K562 (cell line): Measurements from ENCODE around the gene SND1. TPM values are rescaled to one million over a fixed set of nuclear protein-coding genes. Genes with fewer than 3 reads are reported as not detected.

Experiments
- AFF1 ChIP-seq, 2 experiments: fragments of 450-650 bp; IDR thresholded peaks; 2 replicates each; pipeline ENCODE4 v1.6.1; 2018; ENCODE audit warnings: mild to moderate bottlenecking in 2 of 2, low read depth in 1 of 2; ENCODE audit not compliant: partially characterized antibody in 2 of 2
- ARID3A ChIP-seq: IDR thresholded peaks from 2 replicates; pipeline ENCODE4 v1.6.1; 2012; ENCODE audit warnings: low read depth, low read length, improper control_type of control experiment, borderline replicate concordance
- CREM ChIP-seq: IDR thresholded peaks from 2 replicates; pipeline ENCODE4 v1.6.1; 2014; ENCODE audit warnings: antibody characterized with exemption, low read depth
- ILK ChIP-seq: fragments of 450-650 bp; IDR thresholded peaks from 2 replicates; pipeline ENCODE4 v1.6.1; 2016; ENCODE audit warnings: missing genetic modification characterization, low read depth, mild to moderate bottlenecking, missing compliant biosample characterization, moderate library complexity, borderline replicate concordance
- MITF ChIP-seq: IDR thresholded peaks from 2 replicates; pipeline ENCODE4 v1.6.1; 2014; ENCODE audit warnings: antibody characterized with exemption
- MLX ChIP-seq, 2 experiments: fragments of 450-650 bp in 1 of 2; sonication (generic) in 1 of 2; formaldehyde crosslinking; conservative IDR thresholded peaks; 2 replicates each; pipeline versions ENCODE4 v1.4.0 to v1.8.1; 2020 to 2022; ENCODE audit warnings: mild to moderate bottlenecking in 1 of 2, missing genetic modification reagents in 1 of 2
- MYNN ChIP-seq, 2 experiments: sonication (generic); formaldehyde crosslinking in 1 of 2; IDR thresholded peaks; 2 replicates each; pipeline versions ENCODE4 v1.5.0 to v1.6.1; 2016 to 2020; ENCODE audit warnings: antibody characterized with exemption in 1 of 2, missing genetic modification reagents in 1 of 2
- SAFB ChIP-seq: fragments of 200-400 bp; formaldehyde crosslinking; IDR thresholded peaks from 2 replicates; pipeline ENCODE4 v1.6.1; 2017; ENCODE audit warnings: low read depth, low read length, borderline replicate concordance
- ZNF592 ChIP-seq: fragments of 450-650 bp; IDR thresholded peaks from 2 replicates; pipeline ENCODE4 v1.6.1; 2017; ENCODE audit warnings: antibody characterized with exemption, mild to moderate bottlenecking
- ZNF77 ChIP-seq: fragments of 250-450 bp; sonication (Bioruptor Pico); IDR thresholded peaks from 2 replicates; pipeline ENCODE4 v1.5.0; 2020
- polyA plus RNA-seq, 8 experiments: library from polyadenylated mRNA; depleted of rRNA in 4 of 8; stranded (reverse) in 5 of 8; unstranded in 3 of 8; fragments of >200 nt; fragmentation: Nextera tagmentation in 2 of 8; fragmentation: Illumina TruSeq in 1 of 8; extraction: Ambion mirVana in 2 of 8; extraction: Trizol in 1 of 8; gene quantifications; 2 replicates each; pipeline versions ENCODE4 v1.2.1 to v1.2.3, GENCODE V29; 2011 to 2014; ENCODE audit warnings: inconsistent platforms in 1 of 8, missing spikeins in 1 of 8
- total RNA-seq, 7 experiments: library from RNA; depleted of rRNA in 6 of 7; stranded (reverse); fragments of >200 nt in 6 of 7; fragmentation: Illumina TruSeq in 2 of 7; extraction: Trizol in 2 of 7; gene quantifications; 2 replicates each; pipeline versions ENCODE4 v1.2.1 to v1.2.3, GENCODE V29; 2011 to 2021; ENCODE audit warnings: low replicate concordance in 1 of 7

SND1 gene
- total and polyA plus RNA-seq, 9 of the 15 experiments (the other 6 are each of a cell fraction or from before 2014, with no cell fraction given) = 46.5 to 307 (median 191) TPM

GRCh38 chr7:127651556-127652332 lies at the start of gene SND1 (continued):
- peak; percentile 73 to 85 for TF ChIP-seq AFF1 (IDR thresholded peaks at IDR 0.05; ENCODE audit: low read depth in 1 of 2, partially characterized antibody in 2 of 2)
- peak; percentile 86 for TF ChIP-seq CREM
- TF ChIP-seq MITF = peak; percentile 51; the same call in 1 of the 2 replicates
- 0 out of 4 replicates have a peak, but pooled peaks of 1 of the 2 experiments have one; percentile 71 for TF ChIP-seq MLX (CRISPR knock-in tag; conservative IDR thresholded peaks at IDR 0.05)
- TF ChIP-seq ZNF592 = peak; percentile 99
- no peak for TF ChIP-seq ILK (tag)
- no peak for TF ChIP-seq ARID3A
- no peak for TF ChIP-seq ZNF77
- TF ChIP-seq MYNN (IDR thresholded peaks at IDR 0.05) = no peak
- no peak for TF ChIP-seq MYNN (CRISPR knock-in tag; IDR thresholded peaks at IDR 0.05)
- TF ChIP-seq SAFB = no peak; the same call in 1 of the 2 replicates
